ENCODE data around the gene NUP98. TPM values are rescaled to one million over a fixed set of nuclear protein-coding genes. Genes with fewer than 3 reads are reported as not detected.

Gene NUP98
- total RNA-seq, 4 donors from 2014 or later, result 91.5 to 122 (median 115) TPM

DNA sequence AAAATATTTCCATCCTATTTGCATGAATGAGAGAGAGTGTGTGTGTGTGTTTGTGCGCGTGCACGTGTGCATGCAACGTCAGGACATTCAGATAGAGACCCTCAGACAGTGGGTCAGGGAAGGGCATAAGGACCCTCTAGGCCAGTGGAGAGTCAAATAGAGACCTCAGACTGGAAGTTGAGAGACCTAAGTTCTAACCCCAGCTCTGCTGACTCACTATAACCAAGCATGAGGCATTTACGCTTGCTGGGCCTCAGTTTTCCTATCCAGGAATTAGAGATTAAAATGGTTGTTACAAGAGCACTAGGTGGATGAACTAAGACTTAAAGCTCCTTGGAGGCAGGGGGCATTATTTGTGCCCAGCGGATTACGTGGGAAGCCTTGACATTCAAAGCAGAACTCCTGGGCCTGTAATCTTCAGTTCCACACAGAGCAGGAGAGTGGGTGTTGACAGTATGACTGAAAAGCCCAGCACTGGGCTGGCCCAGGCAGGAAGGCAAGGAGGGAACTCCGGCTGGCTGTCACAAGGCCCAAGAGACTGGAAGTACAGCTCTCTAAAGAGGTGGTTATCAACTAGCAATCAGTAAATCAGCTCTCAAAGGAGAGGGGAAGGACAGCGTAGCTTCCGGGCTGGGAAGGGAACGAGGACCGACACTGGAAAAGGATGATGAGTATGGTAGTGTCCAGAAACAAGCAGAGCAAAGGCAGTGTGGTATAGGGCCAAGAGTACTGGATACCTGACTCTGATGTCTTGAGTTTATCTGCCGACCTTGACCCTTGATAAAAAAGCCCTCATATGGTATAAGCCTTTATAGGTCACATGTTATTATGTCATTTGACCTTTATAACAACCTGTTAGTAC is 34.3 kb upstream of the NUP98 start:
- Histone ChIP-seq H3K4me1 (peaks cover 50% of the 10 kb centered on the region), H3K9me3 (no peaks in the 10 kb centered on the region), H3K36me3 (peaks cover 33% of the 10 kb centered on the region), H3K27me3 (no peaks in the 10 kb centered on the region), H3K4me3 (no peak overlapping the region), H3K27ac (peak overlapping the region; percentile 10)
- DNase-seq (ENCODE audit: low spot score in 2 of 2), result no peak
- 62% methylated on average over 13 of the region's 13 CpGs for WGBS
- TF ChIP-seq, protein P1, sequence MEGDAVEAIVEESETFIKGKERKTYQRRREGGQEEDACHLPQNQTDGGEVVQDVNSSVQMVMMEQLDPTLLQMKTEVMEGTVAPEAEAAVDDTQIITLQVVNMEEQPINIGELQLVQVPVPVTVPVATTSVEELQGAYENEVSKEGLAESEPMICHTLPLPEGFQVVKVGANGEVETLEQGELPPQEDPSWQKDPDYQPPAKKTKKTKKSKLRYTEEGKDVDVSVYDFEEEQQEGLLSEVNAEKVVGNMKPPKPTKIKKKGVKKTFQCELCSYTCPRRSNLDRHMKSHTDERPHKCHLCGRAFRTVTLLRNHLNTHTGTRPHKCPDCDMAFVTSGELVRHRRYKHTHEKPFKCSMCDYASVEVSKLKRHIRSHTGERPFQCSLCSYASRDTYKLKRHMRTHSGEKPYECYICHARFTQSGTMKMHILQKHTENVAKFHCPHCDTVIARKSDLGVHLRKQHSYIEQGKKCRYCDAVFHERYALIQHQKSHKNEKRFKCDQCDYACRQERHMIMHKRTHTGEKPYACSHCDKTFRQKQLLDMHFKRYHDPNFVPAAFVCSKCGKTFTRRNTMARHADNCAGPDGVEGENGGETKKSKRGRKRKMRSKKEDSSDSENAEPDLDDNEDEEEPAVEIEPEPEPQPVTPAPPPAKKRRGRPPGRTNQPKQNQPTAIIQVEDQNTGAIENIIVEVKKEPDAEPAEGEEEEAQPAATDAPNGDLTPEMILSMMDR (IDR thresholded peaks at IDR 0.05), result no peak
- TF ChIP-seq POLR2A (IDR thresholded peaks at IDR 0.05) (no peak), POLR2AphosphoS5 (IDR thresholded peaks at IDR 0.05) (no peak), EP300 (IDR thresholded peaks at IDR 0.05) (no peak)

- WGBS, result 53% methylated on average over 1 of the region's 1 CpG
- no peaks in the 10 kb centered on the region for H3K27me3 ChIP-seq
- no peak overlapping the region for H3K4me3 ChIP-seq
- peaks cover 45% of the 10 kb centered on the region for H3K4me1 ChIP-seq
- H3K9me3 ChIP-seq, result no peaks in the 10 kb centered on the region
- peaks cover 42% of the 10 kb centered on the region for H3K36me3 ChIP-seq
- TF ChIP-seq POLR2A (IDR thresholded peaks at IDR 0.05) (no peak), POLR2AphosphoS5 (IDR thresholded peaks at IDR 0.05) (no peak), EP300 (IDR thresholded peaks at IDR 0.05) (no peak)
- TF ChIP-seq, protein P1 (IDR thresholded peaks at IDR 0.05), result no peak
- no peak for DNase-seq (ENCODE audit: low spot score in 2 of 2)
- no peak overlapping the region for H3K27ac ChIP-seq
Measured at GRCh38 chr11:3830730-3831129, 33.4 kb upstream of the NUP98 start.

DNA sequence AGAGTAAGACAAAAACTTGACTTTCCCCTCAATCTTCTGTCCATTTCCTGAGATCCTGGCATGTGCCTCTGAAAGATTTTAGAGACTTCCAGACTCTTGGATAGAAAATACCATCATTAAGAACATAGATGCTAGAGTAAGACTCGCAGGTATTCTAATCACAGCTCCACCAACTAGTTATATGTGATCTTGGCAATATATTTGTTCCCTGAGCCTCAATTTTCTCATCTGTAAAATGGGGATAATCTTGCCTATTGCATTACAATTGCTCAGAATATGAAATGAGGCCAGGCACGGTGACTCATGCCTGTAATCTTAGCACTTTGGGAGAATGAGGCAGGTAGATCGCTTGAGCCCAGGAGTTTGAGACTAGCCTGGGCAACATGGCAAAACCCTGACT is 32.7 kb upstream of the NUP98 start:
- H3K36me3 ChIP-seq, result peaks cover 45% of the 10 kb centered on the region

DNA sequence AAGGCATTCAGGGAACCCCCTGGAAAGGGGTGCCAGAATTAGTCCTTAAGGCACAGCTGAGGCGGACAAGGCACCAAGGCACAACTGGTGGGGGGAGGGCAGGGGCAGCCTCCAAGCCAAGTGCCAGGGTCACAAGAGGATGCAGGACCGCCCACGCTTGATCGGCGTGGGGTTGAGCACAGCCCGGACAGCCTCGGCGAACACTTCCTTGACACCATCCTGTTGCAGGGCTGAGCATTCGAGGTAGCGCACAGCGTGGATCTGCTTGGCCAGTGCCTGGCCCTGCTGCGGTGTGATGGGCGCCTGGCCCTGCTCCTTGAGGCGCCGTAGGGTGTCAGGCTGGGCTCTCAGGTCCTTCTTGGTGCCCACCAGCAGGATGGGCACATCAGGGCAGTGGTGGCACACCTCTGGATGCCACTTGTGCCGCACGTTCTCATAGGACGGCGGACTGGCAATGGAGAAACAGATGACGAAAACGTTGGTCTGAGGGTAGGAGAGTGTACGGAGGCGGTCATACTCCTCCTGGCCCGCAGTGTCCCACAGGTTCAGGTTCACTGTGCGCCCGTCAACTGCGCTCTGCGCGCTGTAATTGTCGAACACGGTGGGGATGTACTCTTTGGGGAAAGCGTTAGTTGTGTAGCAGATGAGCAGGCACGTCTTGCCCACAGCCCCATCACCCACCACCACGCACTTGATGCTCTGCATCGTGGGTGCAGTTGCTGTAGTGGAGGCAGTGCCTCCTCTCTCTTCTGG is 30.3 kb upstream of the NUP98 start:
- H3K36me3 ChIP-seq, result peaks cover 52% of the 10 kb centered on the region

More for the DNA sequence above, 32.7 kb upstream of the NUP98 start:
- 87% methylated on average over 3 of the region's 3 CpGs for WGBS
- Histone ChIP-seq H3K27ac (no peak overlapping the region), H3K9me3 (no peaks in the 10 kb centered on the region), H3K4me1 (peaks cover 38% of the 10 kb centered on the region), H3K27me3 (no peaks in the 10 kb centered on the region), H3K4me3 (no peak overlapping the region)
- DNase-seq (ENCODE audit: low spot score in 2 of 2), result no peak
- TF ChIP-seq POLR2A (IDR thresholded peaks at IDR 0.05), result no peak
- no peak for TF ChIP-seq EP300 (IDR thresholded peaks at IDR 0.05)
- TF ChIP-seq POLR2AphosphoS5 (IDR thresholded peaks at IDR 0.05), result no peak
- TF ChIP-seq, protein P1 (IDR thresholded peaks at IDR 0.05), result no peak

More for the DNA sequence above, 30.3 kb upstream of the NUP98 start:
- TF ChIP-seq POLR2A (IDR thresholded peaks at IDR 0.05), result no peak
- TF ChIP-seq POLR2AphosphoS5 (IDR thresholded peaks at IDR 0.05), result no peak
- TF ChIP-seq EP300 (IDR thresholded peaks at IDR 0.05), result no peak
- TF ChIP-seq, protein P1 (IDR thresholded peaks at IDR 0.05), result no peak
- no peak overlapping the region for H3K4me3 ChIP-seq
- no peaks in the 10 kb centered on the region for H3K9me3 ChIP-seq
- H3K4me1 ChIP-seq, result peaks cover 23% of the 10 kb centered on the region
- H3K27ac ChIP-seq, result no peak overlapping the region
- no peaks in the 10 kb centered on the region for H3K27me3 ChIP-seq
- WGBS, result 89% methylated on average over 35 of the region's 35 CpGs
- no peak for DNase-seq (ENCODE audit: low spot score in 2 of 2)
